Stimulated activated CD8-positive, alpha-beta memory T cell treated with anti-CD3 and anti-CD28 coated beads, Interleukin-2, amount 100 ng/mL, for 1 hour (primary cell): ENCODE results near the gene CA11.

Experiments used
- DNase-seq, 2 donors: peaks; one replicate each; pipeline ENCODE4 v3.0.0-alpha.2; 2020; ENCODE audit warnings: low read depth in 2 of 2

The CA11 gene

DNA sequence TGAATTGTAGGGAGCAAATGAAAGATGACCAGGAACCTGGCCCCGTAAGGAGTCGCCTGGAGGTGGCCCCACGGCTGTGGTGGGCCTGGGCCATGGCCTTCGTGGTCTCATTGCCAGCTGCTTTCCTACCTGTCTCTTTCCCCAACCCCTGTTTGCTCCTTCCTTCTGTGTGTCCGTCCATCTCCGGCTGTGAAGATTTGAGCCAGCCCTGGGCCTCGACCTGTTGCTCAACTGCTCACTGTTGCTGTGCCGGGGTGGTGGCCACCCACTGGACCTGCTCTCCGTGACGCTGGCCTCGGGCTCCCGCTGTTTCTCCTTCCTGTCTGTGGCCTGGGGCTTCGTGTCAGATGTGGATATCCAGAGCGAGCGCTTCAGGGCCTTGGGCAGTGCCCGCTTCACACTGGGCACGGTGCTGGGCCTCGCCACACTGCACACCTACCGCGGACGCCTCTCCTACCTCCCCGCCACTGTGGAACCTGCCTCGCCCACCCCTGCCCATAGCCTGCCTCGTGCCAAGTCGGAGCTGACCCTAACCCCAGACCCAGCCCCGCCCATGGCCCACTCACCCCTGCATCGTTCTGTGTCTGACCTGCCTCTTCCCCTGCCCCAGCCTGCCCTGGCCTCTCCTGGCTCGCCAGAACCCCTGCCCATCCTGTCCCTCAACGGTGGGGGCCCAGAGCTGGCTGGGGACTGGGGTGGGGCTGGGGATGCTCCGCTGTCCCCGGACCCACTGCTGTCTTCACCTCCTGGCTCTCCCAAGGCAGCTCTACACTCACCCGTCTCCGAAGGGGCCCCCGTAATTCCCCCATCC is 17.3 kb downstream of the CA11 start:
- DNase-seq, result no peak

- no peak for DNase-seq
Measured at GRCh38 chr19:48627865-48628314, 18.1 kb downstream of the CA11 start.

DNA sequence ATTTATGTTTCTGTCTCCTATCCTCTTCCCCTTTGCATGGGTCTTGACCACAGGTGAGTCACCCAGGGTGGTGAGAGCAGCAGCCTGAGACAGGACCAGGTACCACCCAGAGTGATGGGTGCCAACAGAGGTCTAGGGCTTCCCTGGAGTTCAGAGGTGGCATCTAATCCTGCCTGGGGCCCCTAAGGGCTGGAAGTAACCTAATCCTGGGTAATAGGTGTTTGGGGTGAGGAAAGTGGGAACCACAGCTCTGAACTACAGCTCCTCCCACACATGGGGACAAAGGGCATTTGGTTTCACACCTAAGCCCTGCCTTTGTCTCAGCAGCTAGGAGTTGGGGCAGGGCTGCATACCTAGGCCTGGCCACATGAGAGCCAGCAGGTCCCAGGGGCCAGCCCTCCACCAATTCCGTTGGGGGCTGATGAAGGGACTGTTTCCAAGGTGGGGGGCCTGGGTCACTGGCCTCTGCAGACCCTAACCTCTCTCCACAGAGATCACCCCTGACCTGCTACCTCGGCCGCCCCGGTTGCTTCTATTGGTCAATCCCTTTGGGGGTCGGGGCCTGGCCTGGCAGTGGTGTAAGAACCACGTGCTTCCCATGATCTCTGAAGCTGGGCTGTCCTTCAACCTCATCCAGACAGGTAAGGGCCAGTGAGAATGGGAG is 18.7 kb downstream of the CA11 start:
- DNase-seq, result no peak

GRCh38 chr19:48625891-48626327 is 20.1 kb downstream of the CA11 start:
- DNase-seq, result no peak

- DNase-seq, result no peak
Measured at GRCh38 chr19:48624791-48625723, 20.9 kb downstream of the CA11 start.

DNA sequence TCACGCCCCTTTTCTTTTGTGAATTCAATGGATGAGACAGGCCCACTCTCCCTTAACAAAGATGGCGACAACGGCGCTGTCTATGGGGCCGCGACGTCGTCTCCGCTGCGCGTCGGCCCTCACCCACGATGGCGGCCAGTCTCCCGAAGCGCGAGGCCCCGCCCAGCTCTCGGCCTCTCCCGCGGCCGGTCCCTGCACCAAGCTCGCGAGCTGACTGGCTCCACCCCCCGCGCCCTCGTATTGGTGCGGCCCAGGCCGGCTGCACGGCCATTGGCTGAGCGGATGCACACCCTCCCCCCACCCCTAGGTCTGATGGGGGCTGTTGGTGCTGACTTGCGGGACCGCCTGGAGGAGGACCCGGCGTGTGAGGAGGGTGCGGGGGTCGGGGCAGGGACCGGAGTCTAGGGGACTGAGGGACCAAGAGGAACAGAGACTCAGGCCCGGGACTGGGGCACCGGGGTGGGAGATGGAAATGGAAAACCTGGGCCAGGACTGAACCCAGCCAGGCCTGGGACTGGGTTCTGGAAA is 21.9 kb downstream of the CA11 start:
- DNase-seq, result peak; percentile 86 to 92

GRCh38 chr19:48623556-48624066 is 22.4 kb downstream of the CA11 start:
- DNase-seq, result no peak

GRCh38 chr19:48619692-48620585 is 26.0 kb downstream of the CA11 start:
- no peak for DNase-seq

DNA sequence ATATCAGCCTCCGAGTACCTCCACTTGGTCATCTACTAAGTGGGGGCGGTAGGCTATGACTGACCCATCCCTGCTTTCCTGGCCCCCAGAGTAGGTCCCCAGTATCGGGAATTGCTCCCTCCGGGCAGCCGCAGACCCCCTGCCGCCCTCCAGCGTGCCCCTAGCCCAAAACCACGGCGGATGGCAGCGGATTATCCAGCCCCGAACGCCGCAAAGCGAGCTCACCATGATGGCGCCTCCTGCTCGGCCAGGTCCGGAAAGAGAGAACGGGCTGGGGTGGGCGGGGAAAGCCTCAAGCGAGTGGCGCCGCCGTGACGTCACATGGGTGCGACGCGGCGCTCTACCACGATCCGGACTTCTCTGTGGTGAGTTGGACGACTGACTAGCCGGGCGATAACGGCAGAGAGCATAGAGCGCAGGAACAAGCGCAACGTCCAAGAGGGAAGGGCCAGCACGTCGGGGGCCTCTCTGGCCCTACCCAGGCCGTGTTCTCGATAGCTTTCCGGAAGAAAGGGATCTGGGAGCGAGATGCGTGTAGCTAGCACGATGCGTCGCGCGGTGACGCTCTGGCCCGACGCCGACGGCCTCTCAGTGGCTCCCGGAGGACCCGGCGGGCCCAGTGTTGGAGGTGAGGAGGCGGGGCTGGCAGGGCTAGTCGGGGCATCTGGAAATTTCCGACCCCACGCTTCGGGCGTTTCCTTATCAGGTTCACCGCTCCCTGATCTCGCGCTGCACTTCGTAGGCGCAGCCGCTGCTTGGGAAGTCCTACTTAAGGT is 26.9 kb downstream of the CA11 start, which contains the start of the genes RPL18 and SPHK2:
TSS of gene RPL18 (minus strand) at position 263 of the 776 bp plus-strand sequence. CDS start at position 228, 35 bp downstream.
TSS of gene SPHK2 (plus strand) at position 591 of the 776 bp plus-strand sequence. CDS start 1,009 bp downstream, outside the sequence.
- peak; percentile 92 to 94 for DNase-seq

DNA sequence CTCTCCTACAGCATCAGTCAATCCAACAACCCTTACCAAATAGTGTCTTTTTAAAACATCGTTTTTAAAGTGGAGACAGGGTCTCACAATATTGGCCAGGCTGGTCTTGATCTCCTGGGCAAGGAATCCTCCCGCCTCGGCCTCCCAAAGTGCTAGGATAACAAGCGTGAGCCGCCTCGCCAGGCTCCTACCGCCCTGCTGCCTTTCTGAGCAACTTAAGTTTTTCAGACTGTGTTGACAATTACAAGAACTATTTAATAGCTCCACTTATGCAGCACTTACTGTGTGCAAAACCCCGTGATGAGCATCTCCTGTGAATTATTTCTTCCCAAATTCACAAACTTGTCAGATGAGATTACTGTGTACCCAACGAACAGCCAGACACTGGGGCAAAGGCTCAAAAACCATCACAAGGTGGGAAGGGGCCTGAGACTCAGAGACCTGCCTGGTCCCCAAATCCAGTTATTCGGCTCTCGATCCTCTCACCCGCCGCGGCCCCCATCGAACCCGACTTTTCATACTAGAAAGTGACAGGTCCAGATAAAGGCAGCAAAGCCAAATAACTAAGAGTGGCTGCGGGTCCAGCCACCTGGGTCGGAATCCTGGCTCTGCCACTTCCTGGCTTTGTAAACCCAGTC is 27.6 kb downstream of the CA11 start:
- DNase-seq, result no peak

DNA sequence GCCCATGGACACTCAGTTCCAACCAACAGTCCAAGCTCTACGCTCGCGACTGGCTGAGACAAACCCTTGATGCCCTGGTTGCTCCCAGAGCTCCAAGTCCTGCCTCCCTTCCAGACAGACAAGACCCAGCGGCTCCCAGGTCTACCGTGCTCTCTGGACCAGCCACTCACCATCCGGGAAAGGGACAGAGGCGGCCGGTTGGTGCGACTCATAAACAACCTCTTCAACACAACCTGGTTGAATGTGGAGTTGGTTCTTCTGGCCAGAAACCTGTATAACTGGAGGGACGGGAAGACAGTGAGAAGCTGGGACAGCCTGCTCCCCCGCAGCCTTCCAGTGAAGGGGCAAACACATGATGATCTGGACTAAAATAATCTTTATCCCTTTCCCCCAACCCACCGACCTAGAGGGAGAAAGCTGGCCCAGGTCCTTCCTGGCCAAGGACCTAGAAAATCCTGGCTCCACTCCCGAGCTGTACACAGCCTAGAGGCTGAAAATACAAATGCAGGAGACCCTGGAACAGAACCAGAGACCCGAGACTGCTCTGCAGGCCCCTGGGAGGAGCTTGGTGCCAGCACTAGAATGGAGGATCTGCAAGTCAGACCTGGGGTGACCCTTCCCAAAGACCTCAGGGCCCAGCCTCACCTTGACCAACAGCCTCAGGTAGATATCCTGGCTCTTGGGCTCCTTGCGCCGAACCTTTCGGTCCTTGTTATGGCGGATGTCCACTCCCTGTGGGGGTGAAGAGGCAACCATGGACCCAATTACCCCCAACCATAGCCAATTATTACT is 28.6 kb downstream of the CA11 start:
- DNase-seq, result no peak

GRCh38 chr19:48616491-48617056 is 29.4 kb downstream of the CA11 start:
- no peak for DNase-seq

GRCh38 chr19:48616041-48616436 is 29.9 kb downstream of the CA11 start:
- no peak for DNase-seq

DNA sequence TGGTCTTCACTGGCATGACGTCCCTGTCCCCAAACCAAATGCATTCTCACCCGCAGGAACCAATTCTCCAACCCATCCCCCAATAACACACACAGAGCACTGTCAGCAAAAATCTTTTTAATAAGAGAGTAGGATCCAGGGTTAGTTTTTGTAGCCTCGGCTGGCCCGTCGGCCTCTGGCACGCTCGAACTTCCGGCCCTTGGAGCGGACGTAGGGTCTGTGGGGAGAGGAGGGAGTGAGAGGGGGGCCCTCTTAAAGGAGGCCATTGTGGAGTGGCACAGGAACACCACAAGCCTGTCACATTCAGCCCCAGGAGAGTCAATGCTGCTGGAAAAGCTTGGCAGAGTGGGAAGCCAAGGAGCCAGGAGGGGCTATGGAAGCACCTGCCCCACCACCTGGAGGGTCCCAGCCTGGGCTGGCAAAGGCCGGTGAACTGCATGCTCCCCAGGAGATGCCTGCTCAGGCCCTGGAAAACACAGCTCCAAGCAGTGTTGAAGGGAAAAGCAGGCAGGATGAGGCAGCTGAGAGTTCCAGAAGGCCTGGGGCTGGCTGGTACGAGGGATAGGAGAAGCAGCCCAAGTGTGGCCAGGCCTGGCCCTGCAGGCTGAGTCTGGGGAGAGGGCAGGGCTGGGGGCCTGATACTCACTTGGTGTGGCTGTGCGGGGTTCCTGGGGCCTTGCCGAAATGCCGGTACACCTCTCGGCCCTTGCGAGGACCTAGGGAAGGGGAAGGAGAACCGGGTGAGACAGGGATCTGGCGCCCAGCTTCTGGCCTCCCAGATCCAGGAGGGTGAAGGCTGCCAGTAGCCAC is 30.6 kb downstream of the CA11 start:
- DNase-seq, result no peak

GRCh38 chr19:48614436-48615230 is 31.4 kb downstream of the CA11 start, which contains the start of gene FAM83E:
Gene FAM83E (minus strand): TSS chr19:48615076. CDS start chr19:48613372, 1,704 bp downstream.
- DNase-seq, result no peak

GRCh38 chr19:48613852-48614435 is 32.0 kb downstream of the CA11 start:
- no peak for DNase-seq
